Astrocyte (in vitro differentiated cells and primary cell): ENCODE data around the gene PXK.

ENCODE experiments used
- EZH2 ChIP-seq: IDR thresholded peaks from 2 replicates; pipeline ENCODE4 v1.6.1; 2012; ENCODE audit warnings: mild to moderate bottlenecking, low read length, inconsistent platforms; ENCODE audit not compliant: insufficient read depth
- TF ChIP-seq, protein P1 (sequence below): IDR thresholded peaks from 2 replicates; pipeline ENCODE4 v1.5.1; 2011; ENCODE audit warnings: low read depth, mild to moderate bottlenecking, inconsistent platforms, low read length, moderate library complexity; ENCODE audit not compliant: insufficient read depth

DNA sequence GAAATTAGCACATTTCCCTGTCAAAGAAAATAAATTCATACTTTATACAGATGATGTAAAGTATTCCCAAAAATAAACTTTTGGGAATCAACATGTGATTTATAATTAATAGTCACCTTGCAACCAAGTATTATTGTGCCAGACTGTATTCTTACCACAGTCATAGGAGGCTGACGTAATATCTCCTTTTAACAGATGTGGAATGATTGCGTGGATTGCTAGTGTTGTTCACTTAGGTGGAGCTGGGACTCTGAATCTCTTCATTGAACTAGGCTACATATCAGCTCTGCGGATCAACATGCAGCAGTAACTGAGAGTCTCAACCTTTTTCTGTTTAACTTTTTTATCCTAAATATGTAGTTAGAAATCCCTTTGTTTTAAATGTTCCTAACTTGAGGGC is 37.2 kb downstream of the PXK start:
- TF ChIP-seq, protein P1, sequence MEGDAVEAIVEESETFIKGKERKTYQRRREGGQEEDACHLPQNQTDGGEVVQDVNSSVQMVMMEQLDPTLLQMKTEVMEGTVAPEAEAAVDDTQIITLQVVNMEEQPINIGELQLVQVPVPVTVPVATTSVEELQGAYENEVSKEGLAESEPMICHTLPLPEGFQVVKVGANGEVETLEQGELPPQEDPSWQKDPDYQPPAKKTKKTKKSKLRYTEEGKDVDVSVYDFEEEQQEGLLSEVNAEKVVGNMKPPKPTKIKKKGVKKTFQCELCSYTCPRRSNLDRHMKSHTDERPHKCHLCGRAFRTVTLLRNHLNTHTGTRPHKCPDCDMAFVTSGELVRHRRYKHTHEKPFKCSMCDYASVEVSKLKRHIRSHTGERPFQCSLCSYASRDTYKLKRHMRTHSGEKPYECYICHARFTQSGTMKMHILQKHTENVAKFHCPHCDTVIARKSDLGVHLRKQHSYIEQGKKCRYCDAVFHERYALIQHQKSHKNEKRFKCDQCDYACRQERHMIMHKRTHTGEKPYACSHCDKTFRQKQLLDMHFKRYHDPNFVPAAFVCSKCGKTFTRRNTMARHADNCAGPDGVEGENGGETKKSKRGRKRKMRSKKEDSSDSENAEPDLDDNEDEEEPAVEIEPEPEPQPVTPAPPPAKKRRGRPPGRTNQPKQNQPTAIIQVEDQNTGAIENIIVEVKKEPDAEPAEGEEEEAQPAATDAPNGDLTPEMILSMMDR: no peak
- TF ChIP-seq EZH2: no peak
